Esophagus muscularis mucosa (tissue), 4 donors: Measurements from ENCODE around the gene ZSCAN10.

Experiments
- EP300 ChIP-seq: sonication (generic); formaldehyde crosslinking; IDR thresholded peaks from one replicate; pipeline ENCODE4 v1.6.1; 2017; ENCODE audit warnings: antibody characterized with exemption
- POLR2A ChIP-seq: fragments of 450-650 bp; IDR thresholded peaks from one replicate; pipeline ENCODE4 v1.6.1; 2017; ENCODE audit warnings: antibody characterized with exemption, moderate library complexity, mild to moderate bottlenecking, low read depth
- TF ChIP-seq, protein P1 (sequence below), 3 experiments: fragments of 200-600 bp in 2 of 3; fragments of 450-650 bp in 1 of 3; sonication (generic) in 2 of 3; IDR thresholded peaks; one replicate each; pipeline ENCODE4 v1.5.1; 2017 to 2019; ENCODE audit warnings: antibody characterized with exemption in 3 of 3, mild to moderate bottlenecking in 2 of 3, moderate library complexity in 1 of 3

GRCh38 chr16:3101841-3102470 lies 2.9 kb upstream of the ZSCAN10 start:
- TF ChIP-seq, protein P1, sequence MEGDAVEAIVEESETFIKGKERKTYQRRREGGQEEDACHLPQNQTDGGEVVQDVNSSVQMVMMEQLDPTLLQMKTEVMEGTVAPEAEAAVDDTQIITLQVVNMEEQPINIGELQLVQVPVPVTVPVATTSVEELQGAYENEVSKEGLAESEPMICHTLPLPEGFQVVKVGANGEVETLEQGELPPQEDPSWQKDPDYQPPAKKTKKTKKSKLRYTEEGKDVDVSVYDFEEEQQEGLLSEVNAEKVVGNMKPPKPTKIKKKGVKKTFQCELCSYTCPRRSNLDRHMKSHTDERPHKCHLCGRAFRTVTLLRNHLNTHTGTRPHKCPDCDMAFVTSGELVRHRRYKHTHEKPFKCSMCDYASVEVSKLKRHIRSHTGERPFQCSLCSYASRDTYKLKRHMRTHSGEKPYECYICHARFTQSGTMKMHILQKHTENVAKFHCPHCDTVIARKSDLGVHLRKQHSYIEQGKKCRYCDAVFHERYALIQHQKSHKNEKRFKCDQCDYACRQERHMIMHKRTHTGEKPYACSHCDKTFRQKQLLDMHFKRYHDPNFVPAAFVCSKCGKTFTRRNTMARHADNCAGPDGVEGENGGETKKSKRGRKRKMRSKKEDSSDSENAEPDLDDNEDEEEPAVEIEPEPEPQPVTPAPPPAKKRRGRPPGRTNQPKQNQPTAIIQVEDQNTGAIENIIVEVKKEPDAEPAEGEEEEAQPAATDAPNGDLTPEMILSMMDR (IDR thresholded peaks at IDR 0.05) = no peak
- TF ChIP-seq POLR2A (no peak), EP300 (no peak)
